Hypothalamus (tissue), 51 donors: ENCODE results near the gene PADI6.

Experiments used
- DNase-seq, 51 donors: peaks; one replicate each; lab custom pipeline; 2025; lab: John Stamatoyannopoulos, UW

PADI6 gene

GRCh38 chr1:17433261-17433660 lies 61.3 kb downstream of the PADI6 start:
- DNase-seq: no peak

- no peak for DNase-seq
Observed at GRCh38 chr1:17434016-17434415, 62.0 kb downstream of the PADI6 start.

DNA sequence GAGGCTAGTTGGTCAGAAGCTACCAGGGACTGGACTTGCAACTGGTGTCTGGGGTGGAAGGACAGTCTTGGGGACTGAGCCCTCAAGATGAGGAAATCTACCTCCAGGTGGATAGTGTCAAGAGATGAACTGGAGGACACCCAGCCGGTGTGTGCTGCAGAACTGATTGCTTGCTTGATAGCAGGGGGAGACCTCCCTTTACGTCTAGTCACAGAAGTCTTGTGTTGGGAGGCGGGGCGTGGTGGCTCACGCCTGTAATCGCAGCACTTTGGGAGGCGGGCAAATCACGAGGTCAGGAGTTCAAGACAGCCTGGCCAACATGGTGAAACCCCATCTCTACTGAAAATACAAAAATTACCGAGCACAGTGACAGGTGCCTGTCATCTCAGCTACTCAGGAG lies 62.6 kb downstream of the PADI6 start:
- no peak for DNase-seq

DNA sequence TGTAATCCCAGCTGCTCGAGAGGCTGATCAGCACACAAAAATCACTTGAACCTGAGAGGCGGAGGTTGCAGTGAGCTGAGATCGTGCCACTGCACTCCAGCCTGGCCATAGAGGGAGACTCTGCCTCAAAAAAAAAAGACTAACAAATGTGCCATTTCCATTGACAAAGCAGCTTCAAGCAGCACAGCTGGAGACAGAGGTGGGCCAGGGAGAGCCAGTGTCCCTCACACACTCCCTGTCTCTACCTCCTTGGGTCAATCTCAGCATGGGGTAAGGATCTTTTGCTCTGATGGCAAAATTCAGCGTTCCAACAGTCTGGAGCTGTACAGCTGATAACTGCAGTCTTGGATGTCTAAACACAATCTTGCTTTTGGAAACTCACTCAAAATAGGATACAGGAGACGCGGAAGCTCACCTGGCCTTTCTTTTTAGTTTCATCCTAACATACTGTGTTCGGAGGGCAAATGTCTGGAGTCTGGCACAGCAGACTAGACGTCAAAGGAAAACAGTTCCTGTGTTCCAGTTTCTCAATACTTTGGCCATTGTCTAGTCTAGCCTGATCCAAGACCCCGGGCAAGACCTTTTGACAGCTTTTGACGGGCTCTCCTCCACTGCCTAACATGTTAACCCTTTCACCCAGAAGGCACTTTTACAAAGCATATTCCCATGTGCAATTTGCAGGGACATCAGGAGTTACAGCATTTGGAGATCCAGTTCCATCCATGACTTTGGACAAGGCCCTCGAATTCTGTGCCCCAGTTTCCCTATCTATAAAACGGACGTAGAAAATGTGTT lies 64.6 kb downstream of the PADI6 start:
- no peak for DNase-seq

DNA sequence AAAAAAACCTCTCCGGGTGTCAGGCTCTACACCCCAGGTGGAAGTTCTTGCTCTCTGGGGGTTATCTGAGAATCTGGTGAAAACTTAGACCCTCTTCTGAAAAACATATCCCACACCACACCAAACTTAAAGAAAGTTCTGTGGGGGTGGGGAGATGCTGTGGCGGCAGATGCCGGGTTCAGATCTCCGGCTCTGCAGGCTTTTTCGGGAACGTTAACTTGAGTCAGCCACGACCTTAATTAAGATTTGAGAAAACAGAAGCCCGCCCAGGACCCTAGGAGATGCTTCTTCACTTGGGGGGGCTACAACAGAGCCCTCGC lies 65.2 kb downstream of the PADI6 start:
- DNase-seq: peak in 2 of 51 donors; percentile 24 to 79

GRCh38 chr1:17437580-17438317 lies 65.8 kb downstream of the PADI6 start:
- DNase-seq: peak in 37 of 51 donors; percentile 11 to 80 (median 49)

DNA sequence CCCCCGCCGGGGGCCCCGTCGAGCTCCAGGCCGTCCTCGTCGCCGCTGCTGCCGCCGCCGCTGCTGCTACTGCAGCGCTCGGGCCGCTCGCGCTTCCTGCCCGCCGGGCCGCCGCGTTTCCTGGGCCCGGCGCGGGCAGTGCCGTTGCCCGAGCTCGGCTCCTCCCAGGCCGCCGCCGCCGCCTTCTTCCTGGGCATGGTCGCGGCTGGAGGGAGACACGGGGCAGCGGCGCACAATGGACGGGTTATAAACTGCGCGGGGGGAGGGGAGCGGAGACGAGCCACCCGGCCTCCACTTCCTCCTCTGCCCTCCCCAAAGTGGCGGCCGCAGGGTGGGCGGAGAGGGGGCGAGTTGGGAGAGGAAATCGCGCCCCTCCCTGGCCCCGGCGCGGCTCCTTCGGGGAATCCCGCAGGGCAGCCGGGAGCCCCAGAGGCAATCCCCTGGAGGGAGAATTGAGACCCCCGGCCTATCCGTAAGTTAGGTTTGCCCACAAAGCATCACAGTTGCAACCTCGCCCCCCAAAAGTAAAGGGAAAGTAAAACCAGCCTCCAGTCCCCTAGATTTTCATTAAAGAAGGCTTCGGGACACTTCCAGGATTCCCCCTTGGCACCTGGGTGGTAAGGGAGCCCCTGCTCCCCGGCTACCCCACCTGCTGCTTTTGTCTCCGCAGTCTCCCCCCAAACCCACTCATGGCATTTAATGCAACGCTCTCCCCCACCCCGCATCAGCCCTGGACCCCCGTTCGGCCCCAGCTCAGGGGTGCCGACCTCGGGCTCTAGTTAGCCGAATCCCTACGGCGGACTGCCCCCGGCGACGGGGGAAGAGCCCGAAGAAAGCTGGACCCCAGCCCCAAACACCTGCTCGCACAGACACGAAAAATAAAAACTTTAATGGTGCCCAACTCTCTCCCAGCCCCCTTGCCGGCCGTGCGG lies 66.6 kb downstream of the PADI6 start:
- DNase-seq: peak in 44 of 51 donors; percentile 11 to 75 (median 39)

- peak in 41 of 51 donors; percentile 10 to 84 (median 52) for DNase-seq
Observed at GRCh38 chr1:17439250-17440073, 67.5 kb downstream of the PADI6 start, which contains the start of gene RCC2. RCC2 (minus strand) TSS chr1:17439677; CDS start chr1:17438514, 1,163 bp downstream.

- DNase-seq: no peak
Observed at GRCh38 chr1:17440074-17440826, 68.3 kb downstream of the PADI6 start.

DNA sequence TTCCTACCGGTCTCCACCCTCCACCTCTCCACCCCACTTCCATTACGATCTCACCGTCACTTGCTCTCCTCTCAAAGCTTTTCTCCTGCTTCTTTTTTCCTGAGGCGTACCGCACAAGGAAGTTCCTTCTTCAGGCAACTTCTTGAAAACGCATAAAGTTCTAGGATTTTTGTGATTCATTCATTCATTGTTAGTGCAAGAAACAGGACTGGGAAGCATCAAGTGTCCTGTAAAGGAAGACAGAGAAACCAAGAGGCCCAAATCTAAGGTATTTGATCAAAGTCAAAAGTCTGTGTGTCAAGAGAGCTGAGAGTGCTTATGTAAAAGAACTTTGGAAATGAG lies 68.8 kb downstream of the PADI6 start:
- no peak for DNase-seq

GRCh38 chr1:17441265-17441992 lies 69.4 kb downstream of the PADI6 start:
- no peak for DNase-seq

DNA sequence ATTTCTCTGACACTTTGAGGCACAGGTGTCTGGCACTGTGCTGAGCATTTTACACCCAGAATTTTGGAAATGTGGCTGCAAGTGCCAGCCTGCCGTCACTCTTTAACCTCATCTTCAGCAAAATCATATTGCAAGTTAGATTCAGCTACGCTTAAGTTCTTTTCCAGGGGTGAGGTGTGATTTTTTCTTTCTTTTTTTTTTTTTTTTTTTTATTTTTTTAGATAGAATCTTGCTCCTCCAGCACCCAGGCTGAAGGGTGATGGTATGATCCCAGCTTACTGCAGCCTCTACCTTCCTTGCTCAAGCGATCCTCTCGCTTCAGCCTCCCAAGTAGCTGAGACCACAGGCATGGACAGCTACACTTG lies 70.0 kb downstream of the PADI6 start:
- no peak for DNase-seq

GRCh38 chr1:17442841-17443240 lies 70.8 kb downstream of the PADI6 start:
- DNase-seq: no peak

GRCh38 chr1:17447501-17447992 lies 75.6 kb downstream of the PADI6 start:
- no peak for DNase-seq
